WTC11 (cell line): ENCODE data around the gene UBE2M. TPM values are rescaled to one million over a fixed set of nuclear protein-coding genes. Genes with fewer than 3 reads are reported as not detected.

Source experiments
- AR ChIP-seq: fragments of 250-450 bp; sonication (Bioruptor Pico); IDR thresholded peaks from 2 replicates; pipeline ENCODE4 v1.9.0; 2021; ENCODE audit warnings: mild to moderate bottlenecking
- ARID4B ChIP-seq: sonication (generic); formaldehyde crosslinking; IDR thresholded peaks from 2 replicates; pipeline ENCODE4 v1.8.0; 2023; ENCODE audit warnings: missing genetic modification reagents, mild to moderate bottlenecking, borderline replicate concordance
- CBFB ChIP-seq: sonication (generic); formaldehyde crosslinking; IDR thresholded peaks from 2 replicates; pipeline ENCODE4 v1.8.1; 2022; ENCODE audit warnings: mild to moderate bottlenecking, low read depth, missing genetic modification reagents
- CREM ChIP-seq: sonication (generic); formaldehyde crosslinking; IDR thresholded peaks from 2 replicates; pipeline ENCODE4 v1.8.1; 2022; ENCODE audit warnings: mild to moderate bottlenecking, missing genetic modification reagents, moderate library complexity
- CTCF ChIP-seq: fragments of 200-600 bp; IDR thresholded peaks from 2 replicates; pipeline ENCODE4 v1.8.0; 2022; ENCODE audit warnings: antibody characterized with exemption
- E2F1 ChIP-seq: sonication (generic); formaldehyde crosslinking; IDR thresholded peaks from 2 replicates; pipeline ENCODE4 v1.8.0; 2022; ENCODE audit warnings: mild to moderate bottlenecking, missing genetic modification reagents
- E2F5 ChIP-seq: sonication (generic); formaldehyde crosslinking; IDR thresholded peaks from 2 replicates; pipeline ENCODE4 v1.8.1; 2022; ENCODE audit warnings: mild to moderate bottlenecking, moderate library complexity, missing genetic modification reagents
- EMX1 ChIP-seq: fragments of 250-450 bp; sonication (Bioruptor Pico); IDR thresholded peaks from 2 replicates; pipeline ENCODE4 v1.8.0; 2021; ENCODE audit warnings: mild to moderate bottlenecking
- FOXP4 ChIP-seq: sonication (generic); formaldehyde crosslinking; IDR thresholded peaks from 2 replicates; pipeline ENCODE4 v1.8.0; 2022; ENCODE audit warnings: mild to moderate bottlenecking, missing genetic modification reagents
- IRF1 ChIP-seq: sonication (generic); formaldehyde crosslinking; IDR thresholded peaks from 2 replicates; pipeline ENCODE4 v1.8.0; 2023; ENCODE audit warnings: missing genetic modification reagents
- KAT7 ChIP-seq: sonication (generic); formaldehyde crosslinking; IDR thresholded peaks from 2 replicates; pipeline ENCODE4 v1.8.1; 2023; ENCODE audit warnings: missing genetic modification reagents, mild to moderate bottlenecking, borderline replicate concordance
- MXD4 ChIP-seq: fragments of 250-450 bp; sonication (Bioruptor Pico); IDR thresholded peaks from 2 replicates; pipeline ENCODE4 v1.8.0; 2021; ENCODE audit warnings: mild to moderate bottlenecking, moderate library complexity, borderline replicate concordance
- NFE2L1 ChIP-seq: sonication (generic); formaldehyde crosslinking; IDR thresholded peaks from 2 replicates; pipeline ENCODE4 v1.8.1; 2023; ENCODE audit warnings: missing genetic modification reagents
- NR3C1 ChIP-seq: sonication (generic); formaldehyde crosslinking; conservative IDR thresholded peaks from 2 replicates; pipeline ENCODE4 v1.8.1; 2023; ENCODE audit warnings: low read depth, mild to moderate bottlenecking, missing genetic modification reagents
- PRDM15 ChIP-seq: sonication (generic); formaldehyde crosslinking; IDR thresholded peaks from 2 replicates; pipeline ENCODE4 v1.8.0; 2022; ENCODE audit warnings: missing genetic modification reagents
- RELA ChIP-seq: sonication (generic); formaldehyde crosslinking; IDR thresholded peaks from 2 replicates; pipeline ENCODE4 v1.8.1; 2022; ENCODE audit warnings: missing genetic modification reagents, mild to moderate bottlenecking, borderline replicate concordance
- SP1 ChIP-seq: sonication (generic); formaldehyde crosslinking; conservative IDR thresholded peaks from 2 replicates; pipeline ENCODE4 v1.8.1; 2022; ENCODE audit warnings: missing genetic modification reagents
- TP53 ChIP-seq: sonication (generic); formaldehyde crosslinking; IDR thresholded peaks from 2 replicates; pipeline ENCODE4 v1.8.1; 2023; ENCODE audit warnings: mild to moderate bottlenecking, missing genetic modification reagents
- ZNF138 ChIP-seq: sonication (generic); formaldehyde crosslinking; conservative IDR thresholded peaks from 2 replicates; pipeline ENCODE4 v1.8.1; 2022; ENCODE audit warnings: mild to moderate bottlenecking, moderate library complexity, missing genetic modification reagents
- total RNA-seq: library from RNA; stranded (reverse); gene quantifications from 3 replicates; pipeline ENCODE4 v1.2.3, GENCODE V29; 2021

The UBE2M gene
- total RNA-seq, 1 experiment from 2014 or later = 105 TPM

GRCh38 chr19:58513694-58514563 is 44.5 kb downstream of the UBE2M start (continued):
- no peak for TF ChIP-seq AR (CRISPR knock-in tag)
- 0 out of 2 replicates have a peak, but pooled peaks have one; percentile 58 for TF ChIP-seq ZNF138 (CRISPR knock-in tag)
- peak; percentile 89 for TF ChIP-seq CTCF
- peak; percentile 16; the same call in 1 of the 2 replicates for TF ChIP-seq NFE2L1 (CRISPR knock-in tag)
- TF ChIP-seq SP1 (CRISPR knock-in tag) = peak; percentile 91
- TF ChIP-seq FOXP4 (CRISPR knock-in tag) = peak; percentile 89
- no peak for TF ChIP-seq MXD4 (CRISPR knock-in tag)
- no peak for TF ChIP-seq EMX1
- TF ChIP-seq PRDM15 (CRISPR knock-in tag) = peak; percentile 19; the same call in 1 of the 2 replicates
- TF ChIP-seq E2F1 (CRISPR knock-in tag) = 0 out of 2 replicates have a peak, but pooled peaks have one; percentile 37
- 0 out of 2 replicates have a peak, but pooled peaks have one; percentile 54 for TF ChIP-seq CREM (CRISPR knock-in tag)
- TF ChIP-seq CBFB = peak; percentile 89; the same call in 1 of the 2 replicates
- TF ChIP-seq NR3C1 (CRISPR knock-in tag) = peak; percentile 88; the same call in 1 of the 2 replicates
- peak; percentile 52 for TF ChIP-seq RELA (CRISPR knock-in tag)
- TF ChIP-seq KAT7 (CRISPR knock-in tag) = 0 out of 2 replicates have a peak, but pooled peaks have one; percentile 53
- peak; percentile 87; the same call in 1 of the 2 replicates for TF ChIP-seq IRF1 (CRISPR knock-in tag)
- TF ChIP-seq E2F5 (CRISPR knock-in tag) = peak; percentile 97
- TF ChIP-seq TP53 (CRISPR knock-in tag) = peak; percentile 72
- peak; percentile 82; the same call in 1 of the 2 replicates for TF ChIP-seq ARID4B (CRISPR knock-in tag)
